Liver (tissue), 9 donors: ENCODE measurements around the gene ELF1. TPM values are rescaled to one million over a fixed set of nuclear protein-coding genes. Genes with fewer than 3 reads are reported as not detected.
A peak's percentile ranks its signal among the peaks of the same experiment; 100 is the strongest.

Experiments used
- DNase-seq: peaks from one replicate; pipeline ENCODE4 v3.0.0-alpha.2; 2017; ENCODE audit warnings: low spot score
- H3K27ac ChIP-seq, 2 donors: one replicate each; pipeline ENCODE4 v1.7.0; 2013; ENCODE audit warnings: inconsistent platforms in 2 of 2, low read length in 2 of 2, control low read depth in 1 of 2, low read depth in 1 of 2, mild to moderate bottlenecking in 1 of 2
- H3K27me3 ChIP-seq, 4 donors: one replicate each; pipeline versions ENCODE4 v1.6.1 to v1.7.0; 2013; ENCODE audit warnings: low read length in 3 of 4, inconsistent platforms in 1 of 4, mild to moderate bottlenecking in 1 of 4, moderate library complexity in 1 of 4; ENCODE audit not compliant: control insufficient read depth in 4 of 4, insufficient read depth in 4 of 4
- H3K36me3 ChIP-seq, 4 donors: one replicate each; pipeline versions ENCODE4 v1.6.1 to v1.7.0; 2013; ENCODE audit warnings: low read length in 3 of 4, mild to moderate bottlenecking in 3 of 4, low read depth in 1 of 4, moderate library complexity in 1 of 4; ENCODE audit not compliant: control insufficient read depth in 4 of 4, insufficient read depth in 3 of 4
- H3K4me1 ChIP-seq, 4 donors: one replicate each; pipeline versions ENCODE4 v1.6.1 to v1.7.0; 2013; ENCODE audit warnings: low read length in 3 of 4, mild to moderate bottlenecking in 3 of 4, moderate library complexity in 1 of 4; ENCODE audit not compliant: control insufficient read depth in 4 of 4, insufficient read depth in 4 of 4
- H3K4me3 ChIP-seq, 3 donors: one replicate each; pipeline versions ENCODE4 v1.6.1 to v1.7.0; 2013; ENCODE audit warnings: low read length in 3 of 3, control low read depth in 1 of 3, low read depth in 1 of 3, mild to moderate bottlenecking in 1 of 3
- H3K9ac ChIP-seq, 2 donors: one replicate each; pipeline ENCODE4 v1.7.0; 2013; ENCODE audit warnings: low read length in 2 of 2, mild to moderate bottlenecking in 2 of 2, moderate library complexity in 2 of 2, control low read depth in 1 of 2, low read depth in 1 of 2
- H3K9me3 ChIP-seq, 4 donors: one replicate each; pipeline versions ENCODE4 v1.6.1 to v1.7.0; 2013; ENCODE audit warnings: low read length in 3 of 4; ENCODE audit not compliant: control insufficient read depth in 4 of 4
- EGR1 ChIP-seq, 2 donors: IDR thresholded peaks; 2 replicates each; pipeline ENCODE4 v1.6.1; 2016 to 2018; ENCODE audit warnings: antibody characterized with exemption in 2 of 2, low read depth in 2 of 2
- FOXA1 ChIP-seq: IDR thresholded peaks from 2 replicates; pipeline ENCODE4 v1.6.1; 2016; ENCODE audit warnings: antibody characterized with exemption
- FOXA2 ChIP-seq: IDR thresholded peaks from 2 replicates; pipeline ENCODE4 v1.6.1; 2016; ENCODE audit warnings: antibody characterized with exemption
- GABPA ChIP-seq, 2 donors: IDR thresholded peaks in 1 of 2; conservative IDR thresholded peaks in 1 of 2; 2 replicates each; pipeline ENCODE4 v1.6.1; 2016; ENCODE audit warnings: antibody characterized with exemption in 2 of 2, mild to moderate bottlenecking in 1 of 2, moderate library complexity in 1 of 2
- HNF4A ChIP-seq, 2 donors: conservative IDR thresholded peaks; 2 replicates each; pipeline ENCODE4 v1.6.1; 2016; ENCODE audit warnings: antibody characterized with exemption in 2 of 2, mild to moderate bottlenecking in 2 of 2
- HNF4G ChIP-seq: IDR thresholded peaks from 2 replicates; pipeline ENCODE4 v1.6.1; 2016; ENCODE audit warnings: antibody characterized with exemption
- JUND ChIP-seq, 2 donors: IDR thresholded peaks; 2 replicates each; pipeline ENCODE4 v1.6.1; 2016; ENCODE audit warnings: antibody characterized with exemption in 2 of 2
- NR2F2 ChIP-seq: IDR thresholded peaks from 2 replicates; pipeline ENCODE4 v1.6.1; 2016; ENCODE audit warnings: antibody characterized with exemption
- RAD21 ChIP-seq, 2 donors: IDR thresholded peaks; 2 replicates each; pipeline ENCODE4 v1.6.1; 2016; ENCODE audit warnings: antibody characterized with exemption in 2 of 2, mild to moderate bottlenecking in 2 of 2
- RXRA ChIP-seq, 2 donors: IDR thresholded peaks; 2 replicates each; pipeline ENCODE4 v1.6.1; 2017 to 2018; ENCODE audit warnings: antibody characterized with exemption in 2 of 2, mild to moderate bottlenecking in 1 of 2
- SP1 ChIP-seq: IDR thresholded peaks from 2 replicates; pipeline ENCODE4 v1.6.1; 2018; ENCODE audit warnings: antibody characterized with exemption, mild to moderate bottlenecking
- TAF1 ChIP-seq: conservative IDR thresholded peaks from 2 replicates; pipeline ENCODE4 v1.6.1; 2016; ENCODE audit warnings: antibody characterized with exemption, mild to moderate bottlenecking
- YY1 ChIP-seq: IDR thresholded peaks from 2 replicates; pipeline ENCODE4 v1.6.1; 2016; ENCODE audit warnings: antibody characterized with exemption, mild to moderate bottlenecking
- WGBS: extraction: QIAGEN DNeasy Blood & Tissue Kit; methylation state at CpG from one replicate; pipeline ENCODE4 v1.1.7; 2013; 5-methylcytosine and 5-hydroxymethylcytosine counted together
- polyA plus RNA-seq, 2 donors: library from polyadenylated mRNA; stranded (reverse) in 1 of 2; unstranded in 1 of 2; fragments of 200-250 nt in 1 of 2; fragments of >200 nt in 1 of 2; fragmentation: Nextera tagmentation in 1 of 2; extraction: Ambion mirVana in 1 of 2; gene quantifications; one replicate each; pipeline versions ENCODE4 v1.2.1 to v1.2.3, GENCODE V29; 2013 to 2015
- total RNA-seq, 2 donors: library from RNA; depleted of rRNA; stranded (reverse); fragments of >200 nt; gene quantifications; one replicate each; pipeline ENCODE4 v1.2.3, GENCODE V29; 2014
- TF ChIP-seq, protein P1 (sequence below): IDR thresholded peaks from 2 replicates; pipeline ENCODE4 v1.6.1; 2016; ENCODE audit warnings: antibody characterized with exemption
- TF ChIP-seq, protein P2 (sequence below): fragments of 150-350 bp; IDR thresholded peaks from 2 replicates; pipeline ENCODE4 v1.5.1; 2017; ENCODE audit warnings: improper control_type of control experiment, low read depth, low read length; ENCODE audit not compliant: missing input control
- TF ChIP-seq, protein P3 (sequence below): IDR thresholded peaks from 2 replicates; pipeline ENCODE4 v1.6.1; 2016; ENCODE audit warnings: antibody characterized with exemption, mild to moderate bottlenecking
- TF ChIP-seq, protein P4 (sequence below): IDR thresholded peaks from 2 replicates; pipeline ENCODE4 v1.6.1; 2016; ENCODE audit warnings: antibody characterized with exemption
- TF ChIP-seq, protein P5 (sequence below): IDR thresholded peaks from 2 replicates; pipeline ENCODE4 v1.6.1; 2016; ENCODE audit warnings: antibody characterized with exemption
- donor health status: healthy.
- donor health status: healthy.
- donor health status: healthy.
- donor health status: healthy.
- donor health status: healthy.

Gene ELF1
- total and polyA plus RNA-seq, 4 donors: 15.3 to 57.2 (median 26.5) TPM

DNA sequence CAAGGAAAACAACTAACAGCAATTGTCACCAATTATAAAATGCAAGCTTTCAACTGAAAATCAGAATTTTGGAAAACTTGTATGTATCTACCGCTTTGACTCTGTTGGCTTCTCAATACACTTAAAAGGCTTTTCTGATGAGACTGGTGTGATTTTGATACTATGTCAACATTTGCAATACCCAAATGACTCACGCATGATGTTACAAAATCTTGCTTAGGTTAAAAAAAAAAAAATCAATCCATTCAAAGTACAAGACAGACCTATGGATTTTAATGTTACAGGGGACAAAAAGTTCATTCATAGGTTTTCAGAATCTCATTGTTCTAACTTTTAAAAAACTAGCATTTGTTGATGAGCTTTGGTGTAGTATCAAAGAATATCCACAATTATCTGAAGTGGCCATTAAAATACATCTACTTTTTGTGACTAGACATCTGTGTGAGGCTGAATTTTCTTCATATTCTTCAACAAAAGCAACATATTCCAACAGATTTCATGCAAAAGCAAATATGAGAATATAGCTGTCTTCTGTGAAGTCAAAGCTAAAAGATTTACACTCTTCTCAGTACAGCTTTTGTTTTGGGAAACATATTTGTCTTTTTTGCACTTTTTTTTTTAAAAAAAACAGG, 10.7 kb downstream of the ELF1 start:
- WGBS: 26% methylated on average over 2 of the region's 2 CpGs
- peaks cover 0 to 3% (median 0%) of the 10 kb centered on the region in 4 donors for H3K36me3 ChIP-seq
- TF ChIP-seq, protein P1, sequence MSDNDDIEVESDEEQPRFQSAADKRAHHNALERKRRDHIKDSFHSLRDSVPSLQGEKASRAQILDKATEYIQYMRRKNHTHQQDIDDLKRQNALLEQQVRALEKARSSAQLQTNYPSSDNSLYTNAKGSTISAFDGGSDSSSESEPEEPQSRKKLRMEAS: no peak
- TF ChIP-seq FOXA2: peak; percentile 31
- peak in 1 of 2 donors; percentile 10 for TF ChIP-seq RAD21 (IDR thresholded peaks at IDR 0.05)
- peak; percentile 12 for TF ChIP-seq SP1
- no peak for TF ChIP-seq HNF4G
- TF ChIP-seq, protein P2, sequence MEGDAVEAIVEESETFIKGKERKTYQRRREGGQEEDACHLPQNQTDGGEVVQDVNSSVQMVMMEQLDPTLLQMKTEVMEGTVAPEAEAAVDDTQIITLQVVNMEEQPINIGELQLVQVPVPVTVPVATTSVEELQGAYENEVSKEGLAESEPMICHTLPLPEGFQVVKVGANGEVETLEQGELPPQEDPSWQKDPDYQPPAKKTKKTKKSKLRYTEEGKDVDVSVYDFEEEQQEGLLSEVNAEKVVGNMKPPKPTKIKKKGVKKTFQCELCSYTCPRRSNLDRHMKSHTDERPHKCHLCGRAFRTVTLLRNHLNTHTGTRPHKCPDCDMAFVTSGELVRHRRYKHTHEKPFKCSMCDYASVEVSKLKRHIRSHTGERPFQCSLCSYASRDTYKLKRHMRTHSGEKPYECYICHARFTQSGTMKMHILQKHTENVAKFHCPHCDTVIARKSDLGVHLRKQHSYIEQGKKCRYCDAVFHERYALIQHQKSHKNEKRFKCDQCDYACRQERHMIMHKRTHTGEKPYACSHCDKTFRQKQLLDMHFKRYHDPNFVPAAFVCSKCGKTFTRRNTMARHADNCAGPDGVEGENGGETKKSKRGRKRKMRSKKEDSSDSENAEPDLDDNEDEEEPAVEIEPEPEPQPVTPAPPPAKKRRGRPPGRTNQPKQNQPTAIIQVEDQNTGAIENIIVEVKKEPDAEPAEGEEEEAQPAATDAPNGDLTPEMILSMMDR: no peak
- TF ChIP-seq, protein P3, sequence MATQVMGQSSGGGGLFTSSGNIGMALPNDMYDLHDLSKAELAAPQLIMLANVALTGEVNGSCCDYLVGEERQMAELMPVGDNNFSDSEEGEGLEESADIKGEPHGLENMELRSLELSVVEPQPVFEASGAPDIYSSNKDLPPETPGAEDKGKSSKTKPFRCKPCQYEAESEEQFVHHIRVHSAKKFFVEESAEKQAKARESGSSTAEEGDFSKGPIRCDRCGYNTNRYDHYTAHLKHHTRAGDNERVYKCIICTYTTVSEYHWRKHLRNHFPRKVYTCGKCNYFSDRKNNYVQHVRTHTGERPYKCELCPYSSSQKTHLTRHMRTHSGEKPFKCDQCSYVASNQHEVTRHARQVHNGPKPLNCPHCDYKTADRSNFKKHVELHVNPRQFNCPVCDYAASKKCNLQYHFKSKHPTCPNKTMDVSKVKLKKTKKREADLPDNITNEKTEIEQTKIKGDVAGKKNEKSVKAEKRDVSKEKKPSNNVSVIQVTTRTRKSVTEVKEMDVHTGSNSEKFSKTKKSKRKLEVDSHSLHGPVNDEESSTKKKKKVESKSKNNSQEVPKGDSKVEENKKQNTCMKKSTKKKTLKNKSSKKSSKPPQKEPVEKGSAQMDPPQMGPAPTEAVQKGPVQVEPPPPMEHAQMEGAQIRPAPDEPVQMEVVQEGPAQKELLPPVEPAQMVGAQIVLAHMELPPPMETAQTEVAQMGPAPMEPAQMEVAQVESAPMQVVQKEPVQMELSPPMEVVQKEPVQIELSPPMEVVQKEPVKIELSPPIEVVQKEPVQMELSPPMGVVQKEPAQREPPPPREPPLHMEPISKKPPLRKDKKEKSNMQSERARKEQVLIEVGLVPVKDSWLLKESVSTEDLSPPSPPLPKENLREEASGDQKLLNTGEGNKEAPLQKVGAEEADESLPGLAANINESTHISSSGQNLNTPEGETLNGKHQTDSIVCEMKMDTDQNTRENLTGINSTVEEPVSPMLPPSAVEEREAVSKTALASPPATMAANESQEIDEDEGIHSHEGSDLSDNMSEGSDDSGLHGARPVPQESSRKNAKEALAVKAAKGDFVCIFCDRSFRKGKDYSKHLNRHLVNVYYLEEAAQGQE: peak; percentile 12
- no peak for TF ChIP-seq GABPA (IDR thresholded peaks at IDR 0.05 in 1 of 2, conservative IDR thresholded peaks at IDR 0.05 in 1 of 2)
- TF ChIP-seq YY1: peak; percentile 47
- peak; percentile 57 to 80 for TF ChIP-seq HNF4A (conservative IDR thresholded peaks at IDR 0.05)
- peak; percentile 97 to 99 for TF ChIP-seq JUND (IDR thresholded peaks at IDR 0.05)
- TF ChIP-seq TAF1: no peak
- TF ChIP-seq NR2F2: no peak
- TF ChIP-seq, protein P4, sequence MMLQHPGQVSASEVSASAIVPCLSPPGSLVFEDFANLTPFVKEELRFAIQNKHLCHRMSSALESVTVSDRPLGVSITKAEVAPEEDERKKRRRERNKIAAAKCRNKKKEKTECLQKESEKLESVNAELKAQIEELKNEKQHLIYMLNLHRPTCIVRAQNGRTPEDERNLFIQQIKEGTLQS: peak; percentile 94
- no peak for TF ChIP-seq EGR1 (IDR thresholded peaks at IDR 0.05; ENCODE audit: low read depth in 2 of 2)
- peak; percentile 25 for TF ChIP-seq FOXA1
- TF ChIP-seq, protein P5, sequence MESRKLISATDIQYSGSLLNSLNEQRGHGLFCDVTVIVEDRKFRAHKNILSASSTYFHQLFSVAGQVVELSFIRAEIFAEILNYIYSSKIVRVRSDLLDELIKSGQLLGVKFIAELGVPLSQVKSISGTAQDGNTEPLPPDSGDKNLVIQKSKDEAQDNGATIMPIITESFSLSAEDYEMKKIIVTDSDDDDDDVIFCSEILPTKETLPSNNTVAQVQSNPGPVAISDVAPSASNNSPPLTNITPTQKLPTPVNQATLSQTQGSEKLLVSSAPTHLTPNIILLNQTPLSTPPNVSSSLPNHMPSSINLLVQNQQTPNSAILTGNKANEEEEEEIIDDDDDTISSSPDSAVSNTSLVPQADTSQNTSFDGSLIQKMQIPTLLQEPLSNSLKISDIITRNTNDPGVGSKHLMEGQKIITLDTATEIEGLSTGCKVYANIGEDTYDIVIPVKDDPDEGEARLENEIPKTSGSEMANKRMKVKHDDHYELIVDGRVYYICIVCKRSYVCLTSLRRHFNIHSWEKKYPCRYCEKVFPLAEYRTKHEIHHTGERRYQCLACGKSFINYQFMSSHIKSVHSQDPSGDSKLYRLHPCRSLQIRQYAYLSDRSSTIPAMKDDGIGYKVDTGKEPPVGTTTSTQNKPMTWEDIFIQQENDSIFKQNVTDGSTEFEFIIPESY: peak; percentile 44
- peak in 1 of 2 donors; percentile 59 for TF ChIP-seq RXRA (IDR thresholded peaks at IDR 0.05)
- peak overlapping the region in 1 of 2 donors; percentile 19 for H3K9ac ChIP-seq
- no peaks in the 10 kb centered on the region for H3K9me3 ChIP-seq
- H3K4me1 ChIP-seq: peaks cover 9 to 31% (median 17%) of the 10 kb centered on the region in 4 donors
- no peak for DNase-seq
- H3K27me3 ChIP-seq: no peaks in the 10 kb centered on the region
- peak overlapping the region; percentile 57 to 70 for H3K27ac ChIP-seq
- H3K4me3 ChIP-seq: no peak overlapping the region
